HG03196 (cell line): ENCODE measurements around the gene MPP2.
"Not testable (repeated sequence)": the region's sequence is repeated elsewhere in the genome, so short reads cannot be mapped to it uniquely, and the experiment has no call there.

Experiments used
- ATAC-seq: cut with Tn5 transposase; IDR thresholded peaks from one replicate; pipeline ENCODE4 v1.9.1; 2021; ENCODE audit not compliant: unreplicated experiment

The MPP2 gene

GRCh38 chr17:43931062-43931571 lies 23.8 kb upstream of the MPP2 start:
- ATAC-seq, result no peak

- no peak for ATAC-seq
These were observed 21.3 kb upstream of the MPP2 start for GRCh38 chr17:43928609-43929008.

GRCh38 chr17:43927929-43928328 lies 20.6 kb upstream of the MPP2 start:
- ATAC-seq, result not testable (repeated sequence)

GRCh38 chr17:43927060-43927864 lies 19.9 kb upstream of the MPP2 start:
- ATAC-seq, result no peak

- no peak for ATAC-seq
These were observed 17.2 kb upstream of the MPP2 start for GRCh38 chr17:43924558-43924957.

- ATAC-seq, result no peak
These were observed 13.3 kb upstream of the MPP2 start for GRCh38 chr17:43920500-43921095.

GRCh38 chr17:43918026-43918389 lies 10.7 kb upstream of the MPP2 start:
- no peak for ATAC-seq

GRCh38 chr17:43917348-43918025 lies 10.2 kb upstream of the MPP2 start:
- ATAC-seq, result no peak

- ATAC-seq, result no peak
These were observed 9.6 kb upstream of the MPP2 start for GRCh38 chr17:43917016-43917347.

GRCh38 chr17:43916385-43916784 lies 9.0 kb upstream of the MPP2 start:
- ATAC-seq, result no peak

GRCh38 chr17:43915559-43915958 lies 8.2 kb upstream of the MPP2 start:
- ATAC-seq, result no peak

GRCh38 chr17:43914451-43914850 lies 7.1 kb upstream of the MPP2 start:
- ATAC-seq, result no peak

GRCh38 chr17:43913584-43913983 lies 6.2 kb upstream of the MPP2 start:
- ATAC-seq, result no peak

GRCh38 chr17:43912635-43913304 lies 5.4 kb upstream of the MPP2 start:
- no peak for ATAC-seq

- no peak for ATAC-seq
These were observed 4.6 kb upstream of the MPP2 start for GRCh38 chr17:43911904-43912303.

GRCh38 chr17:43909537-43910231 lies 2.3 kb upstream of the MPP2 start:
- no peak for ATAC-seq

- ATAC-seq, result no peak
These were observed 824 bp upstream of the MPP2 start for GRCh38 chr17:43907998-43908721.

- no peak for ATAC-seq
These were observed 348 bp downstream of the MPP2 start for GRCh38 chr17:43906951-43907424.

GRCh38 chr17:43905985-43906852 lies 1.1 kb downstream of the MPP2 start:
- no peak for ATAC-seq
